Kidney epithelial cell (primary cell): ENCODE data around the gene QSOX2. TPM values are rescaled to one million over a fixed set of nuclear protein-coding genes. Genes with fewer than 3 reads are reported as not detected.

Experiments
- DNase-seq: peaks from one replicate; pipeline ENCODE4 v3.0.0-alpha.2; 2010; ENCODE audit warnings: low read depth
- H3K27me3 ChIP-seq: 2 replicates; pipeline ENCODE4 v1.6.0; 2011; ENCODE audit warnings: low read length; ENCODE audit not compliant: control insufficient read depth, insufficient read depth
- H3K36me3 ChIP-seq: 2 replicates; pipeline ENCODE4 v1.5.1; 2011; ENCODE audit warnings: low read length; ENCODE audit not compliant: control insufficient read depth, insufficient read depth
- H3K4me3 ChIP-seq: 2 replicates; pipeline ENCODE4 v1.5.1; 2011; ENCODE audit warnings: low read depth, mild to moderate bottlenecking, control low read depth, low read length
- total RNA-seq: library from RNA; depleted of rRNA; stranded (reverse); fragments of >200 nt; gene quantifications from 2 replicates; pipeline ENCODE4 v1.2.3, GENCODE V29; 2015
- TF ChIP-seq, protein P1 (sequence below): IDR thresholded peaks from 2 replicates; pipeline ENCODE4 v1.5.1; 2011; ENCODE audit warnings: mild to moderate bottlenecking, moderate library complexity, low read length, control low read depth, inconsistent platforms; ENCODE audit not compliant: insufficient read depth, poor library complexity, severe bottlenecking

The QSOX2 gene
- total RNA-seq, 1 donor from 2014 or later: 17.3 TPM

DNA sequence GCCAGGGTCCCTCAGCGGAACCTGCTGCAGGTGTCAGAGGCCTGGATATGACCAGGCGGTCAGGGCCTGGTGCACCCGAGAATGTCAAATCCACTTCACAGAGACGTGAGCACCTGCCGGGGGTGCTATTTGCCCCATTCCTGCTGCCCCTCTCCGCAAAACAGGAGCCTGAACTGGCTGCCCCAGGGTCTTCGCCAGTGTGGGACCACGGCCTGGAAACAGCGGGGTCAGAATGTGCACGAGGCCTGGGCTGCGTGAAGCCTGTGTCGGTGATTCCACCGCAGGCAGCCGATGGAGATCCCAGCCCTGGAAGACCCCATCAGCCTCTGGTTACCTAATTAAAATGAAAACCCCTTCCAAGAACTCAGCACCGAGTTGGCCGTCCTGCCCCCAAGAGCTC lies 85.8 kb downstream of the QSOX2 start:
- Histone ChIP-seq H3K27me3 (peaks cover 57% of the 10 kb centered on the region), H3K36me3 (no peaks in the 10 kb centered on the region), H3K4me3 (no peak overlapping the region)
- TF ChIP-seq, protein P1, sequence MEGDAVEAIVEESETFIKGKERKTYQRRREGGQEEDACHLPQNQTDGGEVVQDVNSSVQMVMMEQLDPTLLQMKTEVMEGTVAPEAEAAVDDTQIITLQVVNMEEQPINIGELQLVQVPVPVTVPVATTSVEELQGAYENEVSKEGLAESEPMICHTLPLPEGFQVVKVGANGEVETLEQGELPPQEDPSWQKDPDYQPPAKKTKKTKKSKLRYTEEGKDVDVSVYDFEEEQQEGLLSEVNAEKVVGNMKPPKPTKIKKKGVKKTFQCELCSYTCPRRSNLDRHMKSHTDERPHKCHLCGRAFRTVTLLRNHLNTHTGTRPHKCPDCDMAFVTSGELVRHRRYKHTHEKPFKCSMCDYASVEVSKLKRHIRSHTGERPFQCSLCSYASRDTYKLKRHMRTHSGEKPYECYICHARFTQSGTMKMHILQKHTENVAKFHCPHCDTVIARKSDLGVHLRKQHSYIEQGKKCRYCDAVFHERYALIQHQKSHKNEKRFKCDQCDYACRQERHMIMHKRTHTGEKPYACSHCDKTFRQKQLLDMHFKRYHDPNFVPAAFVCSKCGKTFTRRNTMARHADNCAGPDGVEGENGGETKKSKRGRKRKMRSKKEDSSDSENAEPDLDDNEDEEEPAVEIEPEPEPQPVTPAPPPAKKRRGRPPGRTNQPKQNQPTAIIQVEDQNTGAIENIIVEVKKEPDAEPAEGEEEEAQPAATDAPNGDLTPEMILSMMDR: no peak
- no peak for DNase-seq

DNA sequence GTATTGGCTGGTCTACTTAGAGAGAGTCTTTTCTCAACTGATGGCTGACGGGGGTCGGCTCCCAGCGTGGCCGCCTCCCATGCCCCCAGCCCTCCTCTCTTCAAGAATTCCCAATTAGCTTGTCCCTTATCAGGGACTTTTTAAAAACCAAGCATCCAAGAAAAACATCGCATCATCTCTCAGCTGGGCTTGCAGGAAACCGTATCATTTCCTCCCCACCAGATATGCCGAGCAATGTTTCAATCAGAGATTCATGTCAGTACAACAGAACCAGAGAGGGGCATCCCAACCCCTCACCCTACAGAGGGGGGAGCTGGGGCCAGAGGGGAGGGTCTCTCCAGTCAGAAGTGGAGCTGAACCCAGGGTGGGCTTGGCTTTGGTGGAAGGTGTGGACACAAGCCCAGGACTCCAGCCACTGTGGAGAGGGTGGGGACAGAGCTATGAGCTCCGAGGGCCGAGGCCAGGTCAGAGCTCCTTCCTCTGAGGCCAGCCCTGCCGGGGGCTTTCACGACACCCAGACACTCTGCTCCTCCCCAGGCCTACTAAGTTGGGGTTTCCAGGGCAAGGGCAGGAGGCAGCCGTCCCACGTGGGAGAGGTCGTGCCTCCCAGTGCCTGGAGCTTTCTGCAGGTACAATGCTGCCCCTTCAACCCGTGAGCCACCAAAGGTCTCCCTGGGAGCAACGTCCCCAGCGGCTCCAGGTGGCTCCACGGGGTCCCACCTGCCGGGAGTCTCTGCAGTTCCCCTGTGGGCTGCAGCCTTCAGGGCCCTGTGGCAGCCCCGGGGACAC lies 87.9 kb downstream of the QSOX2 start:
- TF ChIP-seq, protein P1: no peak
- H3K36me3 ChIP-seq: no peaks in the 10 kb centered on the region
- peaks cover 59% of the 10 kb centered on the region for H3K27me3 ChIP-seq
- DNase-seq: no peak
- H3K4me3 ChIP-seq: no peak overlapping the region

Other genes starting within 250 kb of the QSOX2 start
- 26.0 and 26.6 TPM in 2 replicates for gene NACC2, start 150.5 kb downstream of the QSOX2 start, total RNA-seq
- 60.3 and 64.8 TPM in 2 replicates for gene TMEM250, start 126.9 kb downstream of the QSOX2 start, total RNA-seq
- gene LHX3, start 40.7 kb downstream of the QSOX2 start, total RNA-seq: not detected in 2 replicates
- gene CCDC187, start 58.3 kb upstream of the QSOX2 start, total RNA-seq: under 0.01 and 0.04 TPM in 2 replicates
- gene GPSM1, start 81.7 kb upstream of the QSOX2 start, total RNA-seq: 31.8 and 41.3 TPM in 2 replicates
- 24.3 and 27.5 TPM in 2 replicates for gene DNLZ, start 117.9 kb upstream of the QSOX2 start, total RNA-seq
- gene CARD9, start 127.9 kb upstream of the QSOX2 start, total RNA-seq: 1.9 and 2.0 TPM in 2 replicates
- gene SNAPC4, start 154.4 kb upstream of the QSOX2 start, total RNA-seq: 14.9 and 21.0 TPM in 2 replicates
- 65.7 and 71.4 TPM in 2 replicates for gene ENTR1, start 164.8 kb upstream of the QSOX2 start, total RNA-seq
- 49.9 and 50.5 TPM in 2 replicates for gene PMPCA, start 164.8 kb upstream of the QSOX2 start, total RNA-seq
- gene INPP5E, start 194.0 kb upstream of the QSOX2 start, total RNA-seq: 14.5 and 20.6 TPM in 2 replicates
- 64.5 and 74.9 TPM in 2 replicates for gene SEC16A, start 237.2 kb upstream of the QSOX2 start, total RNA-seq